ENCODE results near the gene LDLRAD3. TPM values are rescaled to one million over a fixed set of nuclear protein-coding genes. Genes with fewer than 3 reads are reported as not detected.

The LDLRAD3 gene
- total RNA-seq, 1 experiment from 2014 or later: 12.1 TPM

DNA sequence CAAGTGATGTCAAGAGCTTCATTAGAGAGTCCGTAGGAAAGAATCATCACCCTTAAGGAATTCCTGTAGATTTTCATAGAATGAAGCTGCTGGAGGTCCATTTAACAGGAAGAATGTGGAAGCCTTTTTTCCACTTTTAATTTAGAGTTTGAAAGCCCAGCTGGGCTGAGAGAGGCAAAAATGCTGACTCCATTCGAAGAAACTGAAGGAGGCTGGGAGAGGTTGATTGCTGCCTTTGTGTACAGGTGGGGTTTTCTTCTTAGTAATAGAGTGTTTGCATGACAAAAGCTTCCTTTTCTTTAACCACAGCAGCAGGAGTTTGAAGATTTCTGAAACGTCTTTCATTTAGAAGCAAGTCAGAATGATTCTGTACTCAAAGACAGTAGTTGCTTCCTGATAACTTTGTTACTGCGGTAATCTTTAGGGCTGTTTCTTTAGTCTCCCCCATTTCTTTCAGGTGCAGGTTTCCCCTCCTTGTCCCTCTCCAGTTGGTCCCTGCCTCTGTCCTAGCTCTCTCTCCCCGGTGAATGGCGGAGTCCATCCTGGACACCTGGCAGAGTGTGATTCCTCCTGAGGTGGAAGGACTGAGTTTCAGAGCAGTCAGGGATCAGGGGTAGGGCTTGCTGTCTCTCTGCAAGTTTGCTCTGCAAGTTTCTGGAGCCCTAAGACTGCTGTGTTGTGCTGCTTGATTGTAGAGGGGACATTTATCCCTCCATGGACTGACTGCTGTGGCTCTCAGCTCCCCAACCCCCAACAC lies 166.2 kb downstream of the LDLRAD3 start:
- no CpG with 5 or more reads among the region's 6 CpGs for WGBS (ENCODE audit: extremely low coverage, insufficient read length, low lambda C conversion rate)
- Histone ChIP-seq H2BK120ac (ENCODE audit: low read depth, low read length, poor library complexity, severe bottlenecking) (no peak overlapping the region), H3K4ac (ENCODE audit: low read depth, low read length) (peak overlapping the region; percentile 37; the same call in 1 of the 2 replicates), H3K27me3 (ENCODE audit: insufficient read depth, low read length) (no peaks in the 10 kb centered on the region), H4K20me1 (ENCODE audit: control insufficient read depth, insufficient read depth, insufficient read length) (no peaks in the 10 kb centered on the region), H4K8ac (replicated peaks; ENCODE audit: insufficient read length, low read depth, low read length) (no peak overlapping the region), H3K27ac (ENCODE audit: insufficient read length, low read depth, low read length) (peak overlapping the region; percentile 98), H3K4me1 (ENCODE audit: insufficient read depth, low read length) (peaks cover 20% of the 10 kb centered on the region; the same call in 1 of the 2 replicates), H2BK12ac (ENCODE audit: insufficient read length, low read depth, low read length) (no peak overlapping the region), H2AFZ (ENCODE audit: low read length) (no peak overlapping the region), H3K4me2 (ENCODE audit: insufficient read depth, insufficient read length, low read length) (peak overlapping the region; percentile 41), H3K9me3 (ENCODE audit: control insufficient read depth, low read depth, low read length) (peaks cover 10% of the 10 kb centered on the region), H3K56ac (ENCODE audit: insufficient read length, low read depth, low read length) (peak overlapping the region; percentile 9), H4K91ac (ENCODE audit: insufficient read length, low read depth, low read length) (peak overlapping the region; percentile 59), H2BK15ac (ENCODE audit: low read depth, low read length) (no peak overlapping the region), H3K79me2 (ENCODE audit: insufficient read depth, low read length) (no peaks in the 10 kb centered on the region), H2AK5ac (ENCODE audit: insufficient read length, low read length) (no peak overlapping the region), H3K18ac (ENCODE audit: insufficient read length, low read depth, low read length) (peak overlapping the region; percentile 96), H4K5ac (ENCODE audit: insufficient read length, low read depth, low read length) (peak overlapping the region; percentile 45), H3K9ac (ENCODE audit: extremely low read depth, insufficient read length, low read length) (peak overlapping the region; percentile 24), H3K23ac (ENCODE audit: insufficient read length, low read depth, low read length) (no peak overlapping the region), H3K23me2 (ENCODE audit: insufficient read length, low read depth, low read length, poor library complexity, severe bottlenecking) (no peaks in the 10 kb centered on the region), H2BK20ac (ENCODE audit: low read depth, low read length, poor library complexity, severe bottlenecking) (no peak overlapping the region), H3K14ac (ENCODE audit: insufficient read depth, low read length) (peak overlapping the region; percentile 85; the same call in 1 of the 2 replicates), H2BK5ac (ENCODE audit: insufficient read length, low read length) (peak overlapping the region; percentile 42), H3K79me1 (ENCODE audit: insufficient read depth, low read depth, low read length, poor library complexity, severe bottlenecking) (no peaks in the 10 kb centered on the region), H3T11ph (ENCODE audit: low read length) (peak overlapping the region; percentile 20)
- peaks cover 45 to 56% (median 49%) of the 10 kb centered on the region in 3 experiments for H3K36me3 Mint-ChIP-seq (ENCODE audit: insufficient read depth in 1 of 3, low read depth in 3 of 3)
- H3K27ac Mint-ChIP-seq: peak overlapping the region; percentile 95 to 100 (median 99)
- peaks cover 51 to 55% of the 10 kb centered on the region in 2 experiments for H3K4me1 Mint-ChIP-seq
- peak; percentile 61 for DNase-seq
- no peaks in the 10 kb centered on the region for H3K27me3 Mint-ChIP-seq (ENCODE audit: low read depth)
- TF ChIP-seq, protein P1, sequence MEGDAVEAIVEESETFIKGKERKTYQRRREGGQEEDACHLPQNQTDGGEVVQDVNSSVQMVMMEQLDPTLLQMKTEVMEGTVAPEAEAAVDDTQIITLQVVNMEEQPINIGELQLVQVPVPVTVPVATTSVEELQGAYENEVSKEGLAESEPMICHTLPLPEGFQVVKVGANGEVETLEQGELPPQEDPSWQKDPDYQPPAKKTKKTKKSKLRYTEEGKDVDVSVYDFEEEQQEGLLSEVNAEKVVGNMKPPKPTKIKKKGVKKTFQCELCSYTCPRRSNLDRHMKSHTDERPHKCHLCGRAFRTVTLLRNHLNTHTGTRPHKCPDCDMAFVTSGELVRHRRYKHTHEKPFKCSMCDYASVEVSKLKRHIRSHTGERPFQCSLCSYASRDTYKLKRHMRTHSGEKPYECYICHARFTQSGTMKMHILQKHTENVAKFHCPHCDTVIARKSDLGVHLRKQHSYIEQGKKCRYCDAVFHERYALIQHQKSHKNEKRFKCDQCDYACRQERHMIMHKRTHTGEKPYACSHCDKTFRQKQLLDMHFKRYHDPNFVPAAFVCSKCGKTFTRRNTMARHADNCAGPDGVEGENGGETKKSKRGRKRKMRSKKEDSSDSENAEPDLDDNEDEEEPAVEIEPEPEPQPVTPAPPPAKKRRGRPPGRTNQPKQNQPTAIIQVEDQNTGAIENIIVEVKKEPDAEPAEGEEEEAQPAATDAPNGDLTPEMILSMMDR (conservative IDR thresholded peaks at IDR 0.05): no peak
- peak overlapping the region; percentile 39 to 71 for H3K4me3 Mint-ChIP-seq
- peaks cover 21 to 31% of the 10 kb centered on the region in 2 experiments for H3K9me3 Mint-ChIP-seq
